Measurements from ENCODE around the gene GNL2.
"Not testable (repeated sequence)": the region's sequence is repeated elsewhere in the genome, so short reads cannot be mapped to it uniquely, and the experiment has no call there.

GNL2 gene

DNA sequence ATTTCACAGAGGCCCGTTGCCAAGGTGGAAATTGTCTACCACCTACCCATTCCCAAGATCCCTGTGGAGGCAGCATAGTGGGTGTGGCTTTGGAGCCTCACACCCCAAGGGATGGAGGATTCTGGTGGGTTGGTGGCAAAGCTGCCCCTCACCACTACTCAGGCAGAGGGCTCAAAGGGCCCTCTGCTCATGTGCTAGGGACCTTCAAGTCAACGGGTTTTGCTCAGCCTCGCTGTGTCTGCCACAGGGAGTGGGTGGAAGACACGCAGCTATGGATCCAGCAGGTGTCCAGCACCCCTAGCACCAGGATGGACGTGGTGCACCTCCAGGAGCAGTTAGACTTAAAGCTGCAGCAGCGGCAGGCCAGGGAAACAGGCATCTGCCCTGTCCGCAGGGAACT, 36.7 kb downstream of the GNL2 start:
- no peak for DNase-seq

DNA sequence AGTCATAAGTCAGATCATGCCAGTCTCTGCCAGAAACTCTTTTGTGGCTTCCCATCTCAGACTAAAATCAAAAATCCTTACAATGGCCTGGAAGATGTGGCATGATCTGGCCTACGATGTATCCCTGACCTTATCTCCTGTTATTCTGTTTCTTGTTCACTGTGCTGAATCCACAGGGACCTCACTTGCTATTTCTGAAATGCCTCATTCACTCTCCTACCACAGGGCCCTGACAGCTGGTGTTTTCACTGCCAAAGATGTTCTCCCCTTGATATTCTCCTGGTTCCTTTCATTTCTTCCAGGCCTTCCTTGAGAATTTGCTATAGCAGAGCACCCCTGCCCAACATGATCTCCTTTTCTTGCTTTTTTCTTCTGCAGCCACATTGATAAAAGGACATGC, 37.3 kb downstream of the GNL2 start:
- no peak for DNase-seq

DNA sequence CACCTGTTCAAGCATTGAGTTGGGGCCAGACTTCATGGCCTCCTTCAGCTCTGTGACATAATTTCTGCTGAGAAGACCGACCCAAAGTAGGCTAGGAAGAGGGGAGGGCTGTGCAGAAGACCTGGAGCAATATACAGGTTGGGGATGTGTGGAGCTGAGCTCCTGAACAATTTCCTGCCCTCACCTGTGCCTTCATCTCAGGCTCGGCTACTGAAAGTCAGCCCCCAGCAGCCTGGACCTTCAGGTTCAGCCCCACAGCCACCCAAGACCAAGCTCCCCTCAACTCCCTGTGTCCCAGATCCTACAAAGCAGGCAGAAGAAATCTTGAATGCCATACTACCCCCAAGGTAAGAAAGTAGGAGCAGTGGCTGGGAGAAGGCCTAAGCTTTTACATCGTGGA, 38.3 kb downstream of the GNL2 start:
- DNase-seq: no peak

DNA sequence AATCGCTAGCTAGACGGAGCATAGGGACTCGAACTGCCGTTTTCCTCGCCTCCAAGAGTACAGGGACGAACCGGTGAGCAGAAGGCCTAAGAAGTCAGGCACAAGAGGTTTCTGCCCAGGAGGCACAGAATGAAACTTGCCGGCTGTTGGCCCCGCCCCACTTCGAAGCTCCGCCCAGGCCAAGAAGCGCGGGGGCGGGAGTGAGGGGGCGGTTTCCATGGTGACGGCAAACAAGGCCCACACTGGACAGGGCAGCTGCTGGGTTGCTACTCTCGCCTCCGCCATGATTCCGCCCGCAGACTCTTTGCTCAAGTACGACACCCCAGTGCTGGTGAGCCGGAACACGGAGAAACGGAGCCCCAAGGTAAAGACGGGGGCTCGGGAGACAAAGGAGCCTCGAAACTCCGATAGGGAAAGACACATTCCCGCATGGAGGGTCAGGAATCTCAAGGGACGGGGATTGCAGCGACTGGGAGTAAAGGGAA, 39.0 kb downstream of the GNL2 start, which contains the start of gene DNALI1:
DNALI1 (plus strand) TSS at position 229 of the 485 bp plus-strand sequence; CDS start at position 284, 55 bp downstream.
- peak in 1 of 2 experiments; percentile 1 for DNase-seq

DNA sequence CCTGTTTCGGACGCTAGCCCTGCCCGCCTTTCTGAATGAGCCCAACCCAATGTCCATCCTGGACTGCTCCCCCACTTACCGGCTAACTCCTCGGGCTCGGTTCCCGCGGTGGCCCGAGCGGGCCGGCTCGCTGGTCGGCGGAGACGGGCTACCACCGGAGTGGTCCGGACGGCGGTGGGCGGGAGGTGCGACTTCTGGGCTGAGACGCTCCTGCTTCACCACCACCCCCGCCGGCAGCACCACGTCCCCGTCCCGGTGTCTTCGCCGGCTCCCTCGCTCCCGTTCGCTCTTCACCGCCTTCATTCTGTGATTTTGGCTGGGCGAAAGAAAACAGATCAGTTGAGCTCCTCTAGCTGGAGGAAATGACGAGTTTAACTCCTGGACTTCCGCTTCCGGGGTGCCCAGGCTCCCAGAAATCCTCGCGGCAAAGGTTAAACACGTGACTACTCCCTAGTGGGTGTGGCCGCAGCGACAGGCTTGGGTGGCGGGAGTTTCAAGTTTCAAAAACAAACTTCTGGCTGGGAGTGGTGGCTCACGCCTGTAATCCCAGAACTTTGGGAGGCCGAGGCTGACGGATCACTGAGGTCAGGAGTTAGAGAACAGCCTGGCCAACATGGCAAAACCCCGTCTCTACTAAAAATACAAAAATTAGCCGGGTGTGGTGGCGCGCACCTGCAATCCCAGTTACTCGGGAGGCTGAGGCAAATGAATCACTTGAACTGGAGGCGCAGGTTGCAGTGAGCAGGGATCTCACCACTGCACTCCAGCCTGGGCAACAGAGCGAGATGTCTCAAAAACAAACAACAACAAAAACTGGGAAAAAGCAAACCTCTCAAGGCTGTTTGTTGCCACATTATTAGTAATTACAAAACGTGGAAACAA, 41.6 kb downstream of the GNL2 start, which contains the start of gene SNIP1:
SNIP1 (minus strand) TSS at position 367 of the 882 bp plus-strand sequence; CDS start at position 303, 64 bp downstream.
- DNase-seq: peak; percentile 33 to 76

DNA sequence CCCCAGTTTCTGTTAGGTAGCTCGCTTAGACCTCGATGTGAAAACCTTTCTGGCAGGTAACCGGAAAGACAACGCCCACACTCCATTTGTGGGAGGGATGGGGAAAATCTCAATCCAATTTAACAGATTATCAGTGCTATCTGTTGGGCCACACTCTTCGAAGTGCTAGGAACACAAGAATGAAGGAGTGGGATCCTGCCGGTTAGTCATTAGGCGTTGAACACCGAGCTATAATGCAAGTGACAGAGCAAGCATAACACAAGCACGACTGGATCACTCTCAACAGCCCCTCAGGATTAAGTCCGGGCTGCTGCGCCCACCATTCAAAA, 42.2 kb downstream of the GNL2 start:
- no peak for DNase-seq

DNA sequence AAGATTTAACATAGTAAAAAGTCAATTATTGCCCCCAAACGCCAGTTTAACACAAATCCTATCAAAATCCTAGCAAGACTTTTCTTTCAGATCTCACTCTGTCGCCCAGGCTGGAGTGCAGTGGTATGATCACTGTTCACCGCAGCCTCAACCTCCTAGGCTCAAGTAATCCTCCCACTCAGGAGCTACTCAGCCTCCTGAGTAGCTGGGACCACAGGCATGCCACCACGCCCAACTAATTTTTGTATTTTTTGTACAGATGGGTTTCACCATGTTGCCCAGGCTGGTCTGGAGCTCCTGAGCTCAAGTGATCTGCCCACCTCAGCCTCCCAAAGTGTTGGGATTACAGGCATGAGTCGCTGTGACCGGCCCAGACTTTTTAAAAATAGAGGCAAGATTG, 46.4 kb downstream of the GNL2 start:
- no peak for DNase-seq

GRCh38 chr1:37545019-37545418, 50.7 kb downstream of the GNL2 start:
- no peak for DNase-seq

DNA sequence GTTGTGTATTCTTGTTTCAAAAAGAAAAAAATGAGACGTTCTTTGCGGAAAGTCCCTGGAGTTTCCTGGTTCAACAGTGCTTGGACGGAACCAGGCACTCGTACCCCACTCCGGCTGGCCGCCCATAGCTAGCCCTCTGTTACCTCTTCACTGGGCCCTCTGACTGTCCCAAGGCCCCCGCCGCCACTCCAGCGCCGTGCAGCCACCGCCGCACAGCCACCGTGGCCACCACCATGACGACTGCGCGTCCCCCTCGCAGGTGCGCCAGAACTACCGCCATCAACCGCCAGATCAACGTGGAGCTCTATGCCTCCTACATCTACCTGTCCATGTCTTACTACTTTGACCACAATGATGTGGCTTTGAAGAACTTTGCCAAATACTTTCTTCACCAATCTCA, 51.2 kb downstream of the GNL2 start:
- no peak for DNase-seq

DNA sequence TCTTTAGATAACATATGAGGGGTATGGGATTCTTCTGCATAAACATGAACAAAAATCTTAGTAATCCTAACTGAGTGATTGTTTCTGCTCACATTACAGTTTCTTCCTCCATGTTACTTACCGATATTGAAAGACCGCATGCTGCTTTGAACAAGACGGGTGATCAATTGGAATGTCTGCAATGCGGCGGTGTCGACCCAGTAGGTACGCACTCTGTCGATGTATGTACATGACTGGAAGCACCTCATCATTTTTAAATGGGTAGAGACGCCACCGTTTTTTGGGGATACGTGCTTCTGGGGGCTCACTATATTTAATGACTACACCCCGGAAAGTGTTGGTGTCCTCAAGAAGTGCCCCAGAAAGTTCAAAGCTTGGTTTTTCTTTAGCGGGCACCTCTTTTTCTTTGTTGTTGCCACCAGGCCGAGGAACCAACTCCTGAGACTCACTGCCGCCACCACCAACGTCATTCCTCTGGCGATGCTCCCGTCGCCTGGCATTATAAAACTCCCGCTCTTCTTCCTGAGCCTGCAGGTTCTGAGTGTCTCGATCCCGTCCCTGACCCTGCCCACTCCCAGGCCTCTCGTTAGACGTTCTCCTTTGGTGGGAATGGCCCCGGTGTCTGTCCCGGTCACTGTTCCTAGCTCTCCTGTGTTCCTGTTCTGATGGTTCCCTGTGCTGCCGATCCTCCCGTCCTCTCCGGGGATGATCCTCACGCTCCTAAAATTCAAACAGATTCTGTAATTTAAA, 55.5 kb downstream of the GNL2 start:
- DNase-seq: no peak

DNA sequence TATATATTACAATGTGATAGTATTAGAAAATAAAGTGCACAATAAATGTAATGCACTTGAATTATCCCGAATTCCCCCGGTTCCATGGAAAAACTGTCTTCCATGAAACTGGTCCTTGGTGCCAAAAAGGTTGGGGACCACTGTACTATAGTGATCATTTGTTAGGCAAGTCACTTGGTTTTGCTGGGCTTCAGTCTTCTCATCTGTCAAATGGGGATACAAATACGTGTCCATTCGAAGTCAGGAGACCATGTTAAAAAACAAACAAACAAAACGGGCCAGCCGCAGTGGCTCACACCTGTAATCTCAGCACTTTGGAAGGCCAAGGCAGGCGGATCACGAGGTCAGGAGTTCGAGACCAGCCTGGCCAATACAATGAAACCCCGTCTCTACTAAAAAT, 56.6 kb downstream of the GNL2 start:
- DNase-seq: not testable (repeated sequence)

DNA sequence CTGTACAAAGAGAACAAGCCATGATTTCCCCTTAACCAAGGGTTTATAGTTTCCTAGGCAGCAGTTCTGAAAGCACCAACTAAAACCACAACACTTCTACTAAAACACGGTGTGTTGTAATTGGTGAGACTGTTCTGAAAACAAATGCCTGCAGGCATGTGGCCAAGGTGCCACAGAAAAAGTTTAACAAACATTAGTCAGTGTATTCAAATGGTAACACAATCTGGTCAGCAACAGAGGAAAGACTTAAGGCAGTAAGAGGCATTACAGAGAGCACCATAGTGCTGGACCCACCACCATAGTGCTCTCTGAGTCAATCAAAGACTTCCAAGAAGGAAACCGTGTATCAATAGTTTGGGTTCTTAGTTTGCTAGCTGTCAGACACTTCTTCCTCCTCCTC, 58.4 kb downstream of the GNL2 start:
- DNase-seq: no peak

GRCh38 chr1:37533317-37534093, 62.2 kb downstream of the GNL2 start:
- DNase-seq: no peak

DNA sequence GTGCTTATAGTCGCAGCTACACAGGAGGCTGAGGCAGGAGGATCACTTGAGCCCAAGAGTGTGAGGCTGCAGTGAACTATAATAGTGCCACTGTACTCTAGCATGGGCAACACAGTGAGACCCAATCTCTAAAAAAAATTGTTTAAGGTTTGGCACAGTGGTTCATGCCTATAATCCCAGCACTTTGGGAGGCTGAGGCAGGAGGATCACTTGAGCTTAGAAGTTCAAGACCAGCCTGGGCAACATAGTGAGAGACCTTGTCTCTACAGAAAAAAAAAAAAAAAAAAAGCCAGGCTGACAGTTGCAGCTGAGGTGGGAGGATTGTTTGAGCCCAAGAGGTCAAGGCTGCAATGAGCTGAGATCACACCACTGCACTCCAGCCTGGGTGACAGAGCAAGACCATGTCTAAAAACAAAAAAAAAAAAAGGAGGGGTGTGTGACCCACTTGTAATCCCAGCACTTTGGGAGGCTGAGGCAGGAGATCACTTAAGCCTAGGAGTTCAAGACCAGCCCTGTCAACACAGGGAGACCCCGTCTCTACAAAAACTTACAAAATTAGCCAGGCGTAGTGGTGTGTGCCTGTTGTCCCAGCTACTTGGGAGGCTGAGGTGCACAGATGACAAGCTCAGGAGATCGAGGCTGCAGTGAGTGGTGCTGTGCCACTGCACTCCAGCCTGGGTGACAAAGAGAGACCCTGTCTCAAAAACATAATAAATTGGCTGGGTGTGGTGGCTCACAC, 63.1 kb downstream of the GNL2 start:
- DNase-seq: not testable (repeated sequence)

DNA sequence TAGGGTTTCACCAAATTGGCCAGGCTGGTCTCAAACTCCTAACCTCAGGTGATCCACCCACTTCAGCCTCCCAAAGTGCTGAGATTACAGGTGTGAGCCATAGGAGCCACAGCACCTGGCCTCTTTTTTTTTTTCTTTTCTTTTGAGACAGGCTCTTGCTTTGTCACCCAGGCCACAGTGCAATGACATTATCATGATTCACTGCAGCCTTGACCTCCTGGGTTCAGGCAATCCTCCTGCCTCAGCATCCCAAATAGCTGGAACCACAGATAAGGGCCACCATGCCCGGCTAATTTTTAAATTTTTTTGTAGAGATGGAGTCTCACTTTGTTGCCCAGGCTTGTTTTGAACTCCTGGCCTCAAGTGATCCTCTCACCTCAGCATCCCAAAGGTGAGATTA, 65.8 kb downstream of the GNL2 start:
- DNase-seq: not testable (repeated sequence)

DNA sequence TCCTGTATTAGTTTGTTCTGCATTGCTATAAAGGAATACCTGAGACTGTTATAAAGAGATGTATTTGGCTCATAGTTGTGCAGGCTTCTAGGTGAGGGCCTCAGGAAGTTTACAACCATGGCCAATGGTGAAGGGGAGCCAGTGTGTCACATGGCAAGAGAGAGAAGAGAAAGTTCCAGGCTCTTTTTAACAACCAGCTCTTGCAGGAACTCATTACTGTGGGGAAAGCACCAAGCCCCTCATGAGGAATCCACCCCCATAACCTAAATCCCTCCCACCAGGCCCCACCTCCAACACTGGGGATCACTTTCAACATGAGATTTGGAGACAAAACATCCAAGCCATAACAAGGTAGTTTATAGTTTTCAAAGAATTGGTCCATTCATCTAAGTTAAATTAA, 76.1 kb downstream of the GNL2 start:
- DNase-seq: no peak

- not testable (repeated sequence) for DNase-seq
These were observed 76.8 kb downstream of the GNL2 start for GRCh38 chr1:37518929-37519328.

GRCh38 chr1:37518241-37518640, 77.5 kb downstream of the GNL2 start:
- DNase-seq: not testable (repeated sequence)

DNA sequence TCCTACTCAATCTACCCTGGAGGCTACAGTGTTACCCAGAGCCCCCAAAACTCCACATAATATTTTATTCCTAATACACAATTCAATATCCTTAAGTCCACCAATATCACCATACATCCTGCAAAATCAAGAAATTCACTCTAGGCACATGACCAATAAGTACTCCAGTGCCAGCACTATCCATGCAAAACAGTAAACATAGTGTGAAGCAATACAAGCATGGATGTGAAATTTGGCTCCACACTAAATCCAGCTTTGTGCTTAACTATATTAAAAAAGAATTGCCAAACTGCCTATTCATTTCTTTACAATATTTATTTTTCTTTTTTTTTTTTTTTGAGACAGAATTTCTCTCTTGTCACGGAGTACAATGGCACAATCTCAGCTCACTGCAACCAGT, 78.2 kb downstream of the GNL2 start:
- no peak for DNase-seq
